Coronary artery (tissue), 2 donors: ENCODE measurements around the gene FLII.

Experiments used
- DNase-seq: peaks from one replicate; pipeline ENCODE4 v3.0.0-alpha.2; 2017; ENCODE audit warnings: low spot score
- H3K27ac ChIP-seq, 2 donors: fragments of 200-600 bp; sonication (generic); one replicate each; pipeline ENCODE4 v1.5.1; 2016 to 2019
- H3K4me3 ChIP-seq: fragments of 200-600 bp; sonication (generic); 2 replicates; pipeline ENCODE4 v1.5.1; 2016; ENCODE audit warnings: mild to moderate bottlenecking, moderate library complexity
- CTCF ChIP-seq: fragments of 200-600 bp; sonication (generic); IDR thresholded peaks from one replicate; pipeline ENCODE4 v1.5.1; 2019; ENCODE audit warnings: antibody characterized with exemption

FLII gene

DNA sequence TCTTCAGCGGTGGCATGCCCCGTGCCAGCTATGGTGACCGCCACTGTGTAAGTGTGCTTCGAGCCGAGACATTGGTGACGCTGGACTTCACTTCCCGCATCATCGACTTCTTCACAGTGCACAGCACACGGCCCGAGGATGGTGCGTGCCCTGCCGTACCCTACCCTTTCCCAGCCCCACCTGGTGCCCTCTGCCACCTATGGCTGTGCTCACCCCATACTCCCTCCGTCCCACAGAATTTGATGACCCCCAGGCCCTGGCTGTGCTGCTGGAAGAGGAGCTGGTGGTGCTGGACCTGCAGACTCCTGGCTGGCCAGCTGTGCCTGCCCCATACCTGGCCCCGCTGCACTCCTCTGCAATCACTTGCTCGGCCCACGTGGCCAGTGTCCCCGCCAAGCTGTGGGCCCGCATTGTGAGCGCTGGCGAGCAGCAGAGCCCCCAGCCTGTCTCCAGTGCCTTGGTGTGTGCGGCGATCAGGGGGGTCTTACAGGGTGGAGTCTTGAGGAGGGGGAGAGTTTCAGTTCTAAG is 23.6 kb downstream of the FLII start:
- Histone ChIP-seq H3K4me3 (no peak overlapping the region), H3K27ac (peak overlapping the region in 1 of 2 donors; percentile 56)
- no peak for TF ChIP-seq CTCF
- DNase-seq = no peak

GRCh38 chr17:18233803-18234518 is 24.6 kb downstream of the FLII start:
- DNase-seq = no peak
- TF ChIP-seq CTCF = no peak

DNA sequence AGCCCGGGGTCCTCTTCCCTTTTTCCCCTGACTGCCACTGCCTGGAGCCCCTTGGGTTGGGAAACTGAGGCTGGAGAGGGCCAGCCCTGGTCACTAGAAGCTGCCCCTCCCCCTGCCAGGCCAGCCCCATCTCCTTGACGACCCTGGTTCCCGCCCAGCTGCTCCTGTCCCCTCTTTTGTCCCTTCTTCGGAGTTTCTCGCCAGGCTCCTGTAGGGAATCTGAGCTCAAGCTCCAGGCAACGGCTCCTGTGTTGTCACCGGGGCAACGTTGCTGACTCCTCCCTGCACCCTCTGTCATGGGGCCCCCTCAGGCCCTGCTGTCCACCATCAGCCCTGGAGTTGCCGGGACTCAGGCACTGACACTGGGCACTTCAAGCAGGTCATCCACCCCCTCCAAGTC is 27.4 kb downstream of the FLII start:
- no peak overlapping the region for H3K27ac ChIP-seq
- no peak overlapping the region for H3K4me3 ChIP-seq
- no peak for TF ChIP-seq CTCF
- no peak for DNase-seq

More at GRCh38 chr17:18233803-18234518, 24.6 kb downstream of the FLII start:
- Histone ChIP-seq H3K4me3 (no peak overlapping the region), H3K27ac (no peak overlapping the region)

DNA sequence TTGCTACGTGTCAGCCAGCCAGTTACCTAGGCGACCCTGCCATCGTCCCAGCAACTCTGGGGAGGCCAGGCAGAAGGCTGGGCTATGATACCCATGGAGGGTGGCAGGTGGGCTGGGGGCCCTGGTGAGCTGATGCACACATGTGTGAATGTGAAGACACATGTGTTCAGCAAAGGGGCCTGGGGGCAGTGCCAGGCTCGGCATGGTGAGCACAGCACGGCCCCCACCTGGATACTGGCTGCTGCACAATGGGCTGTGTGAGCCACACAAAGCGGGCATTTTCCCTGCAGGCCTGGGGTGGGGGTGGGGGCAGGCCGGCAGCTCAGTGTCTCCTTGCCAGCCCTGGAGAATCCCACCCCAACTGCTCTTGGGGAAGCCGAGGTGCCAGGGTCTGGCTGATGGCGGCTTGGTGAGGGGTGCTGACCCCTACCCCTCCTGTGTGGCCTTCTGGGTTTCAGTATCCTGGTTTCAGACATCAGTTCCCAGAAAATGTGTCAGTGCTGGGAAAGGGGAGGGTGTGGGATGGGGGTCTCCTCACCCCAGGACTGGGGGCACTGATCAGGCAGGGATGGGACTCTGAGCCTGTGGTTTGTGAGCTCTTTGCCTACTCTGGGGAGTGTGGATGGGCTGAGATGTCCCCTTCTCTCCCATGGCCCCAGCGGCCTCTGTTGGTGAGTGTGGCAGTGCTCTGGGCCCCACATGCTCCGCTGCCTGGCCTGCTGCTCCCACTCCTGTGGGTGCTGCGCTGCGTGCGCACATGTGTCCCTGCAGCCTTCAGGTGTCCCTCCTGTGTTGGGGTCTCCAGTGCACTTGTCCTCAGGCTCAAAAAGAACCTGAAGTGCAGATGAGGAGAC is 28.0 kb downstream of the FLII start:
- no peak for TF ChIP-seq CTCF
- DNase-seq = no peak
- Histone ChIP-seq H3K27ac (no peak overlapping the region), H3K4me3 (no peak overlapping the region)

GRCh38 chr17:18229771-18230170 is 28.8 kb downstream of the FLII start:
- no peak overlapping the region for H3K4me3 ChIP-seq
- TF ChIP-seq CTCF = no peak
- no peak for DNase-seq
- H3K27ac ChIP-seq = no peak overlapping the region

- Histone ChIP-seq H3K4me3 (no peak overlapping the region), H3K27ac (no peak overlapping the region)
- TF ChIP-seq CTCF = no peak
- no peak for DNase-seq
Observed at GRCh38 chr17:18229254-18229653, 29.3 kb downstream of the FLII start.
